GM13977 (cell line): Measurements from ENCODE around the gene SNX5.

Experiments used
- DNase-seq: peaks from one replicate; pipeline ENCODE4 v3.0.0; 2012; ENCODE audit warnings: low spot score
- in situ Hi-C: fragments of 300-500 bp; cut with MboI; formaldehyde crosslinking; loops from one replicate; pipeline ENCODE4 v1.12.0; 2022; ENCODE audit warnings: low sequenced_read_pairs, low pct_unique_long_range_greater_than_20kb, mixed read lengths, inconsistent platforms; ENCODE audit not compliant: unreplicated experiment
- TF ChIP-seq, protein P1 (sequence below): IDR thresholded peaks from 2 replicates; pipeline ENCODE4 v1.5.1; 2012; ENCODE audit warnings: mild to moderate bottlenecking, control low read depth; ENCODE audit not compliant: insufficient read depth; ENCODE audit errors: extremely low read depth, missing control alignments

Gene SNX5

DNA sequence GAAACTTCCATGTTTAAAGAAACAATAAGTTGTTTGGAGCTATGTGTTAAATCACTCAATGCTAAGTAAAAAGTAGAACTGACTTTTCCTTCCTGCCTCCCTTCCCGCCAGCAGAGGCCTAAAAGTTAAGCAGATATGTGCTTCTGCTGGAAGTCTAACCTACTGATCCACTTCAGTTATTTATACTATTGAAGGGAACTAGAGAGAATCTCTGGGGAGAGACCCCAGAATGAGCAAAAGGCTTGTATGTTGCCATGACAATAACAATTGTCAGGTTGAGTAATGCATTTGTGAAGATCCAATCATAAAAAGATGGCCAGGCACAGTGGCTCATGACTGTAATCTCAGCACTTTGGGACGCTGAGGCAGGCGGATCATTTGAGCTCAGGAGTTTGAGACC is 25.0 kb upstream of the SNX5 start:
- in situ Hi-C loops: no loop called here
- no peak for DNase-seq
- TF ChIP-seq, protein P1, sequence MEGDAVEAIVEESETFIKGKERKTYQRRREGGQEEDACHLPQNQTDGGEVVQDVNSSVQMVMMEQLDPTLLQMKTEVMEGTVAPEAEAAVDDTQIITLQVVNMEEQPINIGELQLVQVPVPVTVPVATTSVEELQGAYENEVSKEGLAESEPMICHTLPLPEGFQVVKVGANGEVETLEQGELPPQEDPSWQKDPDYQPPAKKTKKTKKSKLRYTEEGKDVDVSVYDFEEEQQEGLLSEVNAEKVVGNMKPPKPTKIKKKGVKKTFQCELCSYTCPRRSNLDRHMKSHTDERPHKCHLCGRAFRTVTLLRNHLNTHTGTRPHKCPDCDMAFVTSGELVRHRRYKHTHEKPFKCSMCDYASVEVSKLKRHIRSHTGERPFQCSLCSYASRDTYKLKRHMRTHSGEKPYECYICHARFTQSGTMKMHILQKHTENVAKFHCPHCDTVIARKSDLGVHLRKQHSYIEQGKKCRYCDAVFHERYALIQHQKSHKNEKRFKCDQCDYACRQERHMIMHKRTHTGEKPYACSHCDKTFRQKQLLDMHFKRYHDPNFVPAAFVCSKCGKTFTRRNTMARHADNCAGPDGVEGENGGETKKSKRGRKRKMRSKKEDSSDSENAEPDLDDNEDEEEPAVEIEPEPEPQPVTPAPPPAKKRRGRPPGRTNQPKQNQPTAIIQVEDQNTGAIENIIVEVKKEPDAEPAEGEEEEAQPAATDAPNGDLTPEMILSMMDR: no peak

DNA sequence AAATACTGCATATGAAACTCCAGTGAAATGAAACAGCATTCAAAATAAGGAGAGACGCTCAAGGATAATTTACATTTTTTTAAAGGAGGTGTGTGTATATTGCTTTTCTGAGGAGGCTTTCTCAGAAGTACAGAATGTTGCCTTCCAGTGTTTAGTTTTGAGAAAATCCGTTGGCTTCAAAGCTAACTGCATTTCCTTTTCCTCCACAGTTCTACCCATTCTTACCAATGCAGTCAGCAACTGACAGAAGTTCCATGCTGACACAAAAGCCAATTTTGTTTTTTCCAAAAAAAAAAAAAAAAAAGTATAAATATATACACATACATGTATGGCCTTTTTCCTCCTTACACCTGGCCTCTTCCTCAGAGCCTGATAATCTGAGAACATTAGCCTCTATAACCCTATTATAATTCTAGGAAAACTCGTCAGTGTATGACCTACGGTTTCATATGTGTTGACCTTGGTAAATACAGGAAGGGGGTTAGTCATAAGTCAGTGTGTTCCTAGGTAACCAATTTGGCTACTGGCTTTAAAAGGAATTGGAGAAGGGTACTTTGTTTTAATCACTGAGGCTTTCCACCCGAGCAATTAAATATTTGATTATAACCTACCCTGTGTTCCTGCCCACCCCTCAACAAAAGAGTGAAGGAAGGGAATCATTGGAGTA is 24.4 kb upstream of the SNX5 start:
- in situ Hi-C loops: no loop called here
- DNase-seq: no peak
- TF ChIP-seq, protein P1: no peak

DNA sequence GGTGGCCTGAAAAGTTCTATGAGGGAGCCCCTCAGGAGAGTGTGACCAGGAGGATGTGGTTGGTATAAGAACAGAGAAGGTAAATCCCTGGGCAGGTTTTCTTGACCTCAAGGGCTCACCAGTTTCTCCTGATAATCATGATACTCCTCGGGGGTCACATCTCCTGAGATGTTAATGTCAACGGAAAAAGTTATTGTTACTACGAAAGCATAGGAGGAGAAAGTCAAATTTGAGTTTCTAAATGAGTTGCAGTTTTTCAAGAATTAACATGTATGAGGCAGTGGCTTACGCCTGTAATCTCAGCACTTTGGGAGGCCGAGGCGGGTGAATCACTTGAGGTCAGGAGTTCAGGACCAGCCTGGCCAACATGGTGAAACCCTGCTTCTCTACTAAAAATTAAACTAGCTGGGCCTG is 23.6 kb upstream of the SNX5 start:
- in situ Hi-C loops: no loop called here
- no peak for DNase-seq

DNA sequence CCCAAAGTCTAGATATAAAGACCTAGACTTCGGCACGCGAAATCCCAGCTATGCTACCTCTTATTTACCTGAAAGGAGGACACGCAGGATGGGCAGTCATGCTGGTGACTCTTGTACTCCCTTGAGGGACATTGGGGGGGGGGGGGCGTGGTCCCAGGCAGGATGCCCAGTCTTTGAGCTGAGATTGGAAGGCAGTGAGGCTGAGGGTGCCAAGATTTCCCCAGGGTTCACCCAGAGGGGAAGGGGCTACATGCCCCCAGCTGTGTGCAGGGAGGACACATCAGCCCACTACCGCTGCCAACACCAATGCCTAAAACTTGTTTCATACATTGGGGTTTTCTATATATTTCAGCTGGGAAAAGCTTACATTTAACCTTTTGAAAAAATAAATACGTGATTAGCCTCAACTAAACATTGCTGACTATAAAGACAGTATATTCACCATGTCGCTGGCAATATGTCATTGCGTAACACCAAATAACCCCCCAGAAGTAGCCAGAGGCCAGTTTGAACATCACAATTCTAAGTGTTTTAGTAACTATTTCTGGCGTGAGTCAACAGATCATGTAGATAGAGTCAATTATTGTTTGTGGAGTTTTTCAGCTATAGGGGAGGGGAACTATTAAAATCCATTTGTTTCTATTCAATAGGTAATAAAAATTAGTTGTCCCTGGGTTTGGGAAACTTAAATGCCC is 21.8 kb upstream of the SNX5 start:
- no peak for DNase-seq
- TF ChIP-seq, protein P1: no peak
- in situ Hi-C loops: no loop called here

More for the DNA sequence above, 23.6 kb upstream of the SNX5 start:
- TF ChIP-seq, protein P1: no peak

DNA sequence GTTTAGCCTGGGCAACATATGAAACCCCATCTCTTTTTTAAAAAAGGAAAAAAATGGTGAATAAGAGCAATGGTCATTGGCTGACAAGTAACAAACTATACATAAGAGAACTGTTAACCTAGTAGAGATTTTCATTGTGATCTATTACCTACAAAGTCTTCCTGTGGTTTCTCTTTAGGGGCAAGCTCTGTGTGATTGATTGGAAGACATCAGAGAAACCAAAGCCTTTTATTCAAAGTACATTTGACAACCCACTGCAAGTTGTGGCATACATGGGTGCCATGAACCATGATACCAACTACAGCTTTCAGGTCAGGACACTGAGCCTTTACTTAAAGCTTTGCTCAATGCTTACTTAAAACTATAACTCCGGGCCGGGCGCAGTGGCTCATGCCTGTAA is 19.4 kb upstream of the SNX5 start:
- no peak for DNase-seq
- in situ Hi-C loops: no loop called here
- TF ChIP-seq, protein P1: no peak

DNA sequence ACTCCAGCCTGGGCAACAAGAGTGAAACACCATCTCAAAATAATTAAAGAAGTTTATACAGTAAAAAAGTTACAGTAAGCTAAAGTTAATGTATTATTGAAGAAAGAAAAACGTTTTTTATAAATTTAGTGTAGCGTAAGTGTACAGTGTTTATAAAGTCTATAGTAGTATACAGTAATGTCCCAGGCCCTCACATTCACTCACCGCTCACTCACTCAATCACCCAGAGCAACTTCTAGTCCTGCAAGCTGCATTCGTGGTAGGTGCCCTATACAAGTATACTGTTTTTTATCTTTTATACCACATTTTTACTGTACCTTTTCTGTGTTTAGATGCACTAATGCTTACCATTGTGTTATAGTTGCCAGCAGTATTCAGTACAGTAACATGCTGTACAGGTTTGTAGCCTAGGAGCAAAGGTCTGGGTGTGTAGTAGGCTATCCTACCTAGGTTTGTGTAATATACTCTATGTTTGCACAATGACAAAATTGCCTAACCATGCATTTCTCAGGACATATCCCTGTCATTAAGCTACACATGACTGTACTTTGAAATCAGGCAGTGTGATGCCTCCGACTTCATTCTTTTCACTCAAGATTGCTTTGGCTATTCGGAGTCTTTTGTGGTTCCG is 16.9 kb upstream of the SNX5 start:
- TF ChIP-seq, protein P1: no peak
- DNase-seq: no peak
- in situ Hi-C loops: no loop called here
